Liver (tissue), 9 donors: Measurements from ENCODE around the gene SNAP47. TPM values are rescaled to one million over a fixed set of nuclear protein-coding genes. Genes with fewer than 3 reads are reported as not detected.

ENCODE experiments used
- DNase-seq: peaks from one replicate; pipeline ENCODE4 v3.0.0-alpha.2; 2017; ENCODE audit warnings: low spot score
- H3K27ac ChIP-seq, 2 donors: one replicate each; pipeline ENCODE4 v1.7.0; 2013; ENCODE audit warnings: inconsistent platforms in 2 of 2, low read length in 2 of 2, control low read depth in 1 of 2, low read depth in 1 of 2, mild to moderate bottlenecking in 1 of 2
- H3K27me3 ChIP-seq, 4 donors: one replicate each; pipeline versions ENCODE4 v1.6.1 to v1.7.0; 2013; ENCODE audit warnings: low read length in 3 of 4, inconsistent platforms in 1 of 4, mild to moderate bottlenecking in 1 of 4, moderate library complexity in 1 of 4; ENCODE audit not compliant: control insufficient read depth in 4 of 4, insufficient read depth in 4 of 4
- H3K36me3 ChIP-seq, 4 donors: one replicate each; pipeline versions ENCODE4 v1.6.1 to v1.7.0; 2013; ENCODE audit warnings: low read length in 3 of 4, mild to moderate bottlenecking in 3 of 4, low read depth in 1 of 4, moderate library complexity in 1 of 4; ENCODE audit not compliant: control insufficient read depth in 4 of 4, insufficient read depth in 3 of 4
- H3K4me1 ChIP-seq, 4 donors: one replicate each; pipeline versions ENCODE4 v1.6.1 to v1.7.0; 2013; ENCODE audit warnings: low read length in 3 of 4, mild to moderate bottlenecking in 3 of 4, moderate library complexity in 1 of 4; ENCODE audit not compliant: control insufficient read depth in 4 of 4, insufficient read depth in 4 of 4
- H3K4me3 ChIP-seq, 3 donors: one replicate each; pipeline versions ENCODE4 v1.6.1 to v1.7.0; 2013; ENCODE audit warnings: low read length in 3 of 3, control low read depth in 1 of 3, low read depth in 1 of 3, mild to moderate bottlenecking in 1 of 3
- H3K9ac ChIP-seq, 2 donors: one replicate each; pipeline ENCODE4 v1.7.0; 2013; ENCODE audit warnings: low read length in 2 of 2, mild to moderate bottlenecking in 2 of 2, moderate library complexity in 2 of 2, control low read depth in 1 of 2, low read depth in 1 of 2
- H3K9me3 ChIP-seq, 4 donors: one replicate each; pipeline versions ENCODE4 v1.6.1 to v1.7.0; 2013; ENCODE audit warnings: low read length in 3 of 4; ENCODE audit not compliant: control insufficient read depth in 4 of 4
- CTCF ChIP-seq: fragments of 150-350 bp; IDR thresholded peaks from 2 replicates; pipeline ENCODE4 v1.5.1; 2017; ENCODE audit warnings: improper control_type of control experiment, low read depth, low read length; ENCODE audit not compliant: missing input control
- FOXA2 ChIP-seq: IDR thresholded peaks from 2 replicates; pipeline ENCODE4 v1.6.1; 2016; ENCODE audit warnings: antibody characterized with exemption
- GABPA ChIP-seq, 2 donors: IDR thresholded peaks in 1 of 2; conservative IDR thresholded peaks in 1 of 2; 2 replicates each; pipeline ENCODE4 v1.6.1; 2016; ENCODE audit warnings: antibody characterized with exemption in 2 of 2, mild to moderate bottlenecking in 1 of 2, moderate library complexity in 1 of 2
- HNF4A ChIP-seq, 2 donors: conservative IDR thresholded peaks; 2 replicates each; pipeline ENCODE4 v1.6.1; 2016; ENCODE audit warnings: antibody characterized with exemption in 2 of 2, mild to moderate bottlenecking in 2 of 2
- HNF4G ChIP-seq: IDR thresholded peaks from 2 replicates; pipeline ENCODE4 v1.6.1; 2016; ENCODE audit warnings: antibody characterized with exemption
- JUND ChIP-seq, 2 donors: IDR thresholded peaks; 2 replicates each; pipeline ENCODE4 v1.6.1; 2016; ENCODE audit warnings: antibody characterized with exemption in 2 of 2
- RAD21 ChIP-seq, 2 donors: IDR thresholded peaks; 2 replicates each; pipeline ENCODE4 v1.6.1; 2016; ENCODE audit warnings: antibody characterized with exemption in 2 of 2, mild to moderate bottlenecking in 2 of 2
- REST ChIP-seq: IDR thresholded peaks from 2 replicates; pipeline ENCODE4 v1.6.1; 2016; ENCODE audit warnings: antibody characterized with exemption, mild to moderate bottlenecking
- RXRA ChIP-seq, 2 donors: IDR thresholded peaks; 2 replicates each; pipeline ENCODE4 v1.6.1; 2017 to 2018; ENCODE audit warnings: antibody characterized with exemption in 2 of 2, mild to moderate bottlenecking in 1 of 2
- TAF1 ChIP-seq: conservative IDR thresholded peaks from 2 replicates; pipeline ENCODE4 v1.6.1; 2016; ENCODE audit warnings: antibody characterized with exemption, mild to moderate bottlenecking
- YY1 ChIP-seq: IDR thresholded peaks from 2 replicates; pipeline ENCODE4 v1.6.1; 2016; ENCODE audit warnings: antibody characterized with exemption, mild to moderate bottlenecking
- WGBS: extraction: QIAGEN DNeasy Blood & Tissue Kit; methylation state at CpG from one replicate; pipeline ENCODE4 v1.1.7; 2013; 5-methylcytosine and 5-hydroxymethylcytosine counted together
- polyA plus RNA-seq, 2 donors: library from polyadenylated mRNA; stranded (reverse) in 1 of 2; unstranded in 1 of 2; fragments of 200-250 nt in 1 of 2; fragments of >200 nt in 1 of 2; fragmentation: Nextera tagmentation in 1 of 2; extraction: Ambion mirVana in 1 of 2; gene quantifications; one replicate each; pipeline versions ENCODE4 v1.2.1 to v1.2.3, GENCODE V29; 2013 to 2015
- total RNA-seq, 2 donors: library from RNA; depleted of rRNA; stranded (reverse); fragments of >200 nt; gene quantifications; one replicate each; pipeline ENCODE4 v1.2.3, GENCODE V29; 2014
- TF ChIP-seq, protein P1 (sequence below): IDR thresholded peaks from 2 replicates; pipeline ENCODE4 v1.6.1; 2016; ENCODE audit warnings: antibody characterized with exemption
- TF ChIP-seq, protein P2 (sequence below): IDR thresholded peaks from 2 replicates; pipeline ENCODE4 v1.6.1; 2016; ENCODE audit warnings: antibody characterized with exemption
- donor health status: healthy.
- donor health status: healthy.
- donor health status: healthy.
- donor health status: healthy.
- donor health status: healthy.

The SNAP47 gene
- total and polyA plus RNA-seq, 4 donors = 15.3 to 23.3 (median 16.3) TPM

GRCh38 chr1:227779021-227779441 is 43.8 kb downstream of the SNAP47 start:
- Histone ChIP-seq H3K9me3 (no peaks in the 10 kb centered on the region), H3K4me1 (no peaks in the 10 kb centered on the region), H3K27ac (no peak overlapping the region), H3K4me3 (no peak overlapping the region), H3K9ac (no peak overlapping the region), H3K27me3 (no peaks in the 10 kb centered on the region), H3K36me3 (peaks cover 0 to 29% (median 7%) of the 10 kb centered on the region in 4 donors)
- no peak for TF ChIP-seq HNF4A (conservative IDR thresholded peaks at IDR 0.05)
- TF ChIP-seq CTCF = no peak
- TF ChIP-seq FOXA2 = no peak
- TF ChIP-seq GABPA (IDR thresholded peaks at IDR 0.05 in 1 of 2, conservative IDR thresholded peaks at IDR 0.05 in 1 of 2) = no peak
- TF ChIP-seq RXRA (IDR thresholded peaks at IDR 0.05) = no peak
- no peak for TF ChIP-seq JUND (IDR thresholded peaks at IDR 0.05)
- TF ChIP-seq YY1 = no peak
- TF ChIP-seq HNF4G = no peak
- TF ChIP-seq RAD21 (IDR thresholded peaks at IDR 0.05) = no peak
- no peak for TF ChIP-seq TAF1
- WGBS = 97% methylated on average over 10 of the region's 10 CpGs
- DNase-seq = no peak

DNA sequence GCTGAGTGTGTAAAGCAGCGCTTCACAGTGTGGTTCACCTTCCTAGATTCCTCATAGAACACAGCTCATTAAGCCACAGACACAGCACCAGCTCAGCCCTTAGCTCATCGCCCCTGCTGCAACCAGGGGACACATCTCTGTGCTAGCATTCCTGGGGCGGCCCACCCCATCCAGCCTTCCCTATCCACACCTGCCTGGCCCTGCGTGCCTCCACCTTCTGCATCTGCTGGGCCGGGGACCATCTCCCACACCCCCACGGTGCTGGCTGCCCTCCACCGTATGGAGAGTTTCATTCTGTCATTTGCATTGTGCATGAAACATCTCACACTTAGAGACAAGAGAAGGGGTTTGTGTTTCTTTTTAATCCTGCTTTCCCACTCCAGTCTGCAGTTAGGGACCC is 44.5 kb downstream of the SNAP47 start:
- H3K9ac ChIP-seq = no peak overlapping the region
- DNase-seq = no peak
- H3K36me3 ChIP-seq = peaks cover 0 to 29% (median 6%) of the 10 kb centered on the region in 4 donors
- no peaks in the 10 kb centered on the region for H3K4me1 ChIP-seq
- WGBS = 97% methylated on average over 7 of the region's 7 CpGs
- H3K27me3 ChIP-seq = no peaks in the 10 kb centered on the region
- no peaks in the 10 kb centered on the region for H3K9me3 ChIP-seq
- TF ChIP-seq, protein P1, sequence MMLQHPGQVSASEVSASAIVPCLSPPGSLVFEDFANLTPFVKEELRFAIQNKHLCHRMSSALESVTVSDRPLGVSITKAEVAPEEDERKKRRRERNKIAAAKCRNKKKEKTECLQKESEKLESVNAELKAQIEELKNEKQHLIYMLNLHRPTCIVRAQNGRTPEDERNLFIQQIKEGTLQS = no peak
- TF ChIP-seq FOXA2 (no peak), JUND (IDR thresholded peaks at IDR 0.05) (no peak), GABPA (IDR thresholded peaks at IDR 0.05 in 1 of 2, conservative IDR thresholded peaks at IDR 0.05 in 1 of 2) (no peak), TAF1 (no peak), RAD21 (IDR thresholded peaks at IDR 0.05) (no peak), REST (no peak)
- TF ChIP-seq, protein P2, sequence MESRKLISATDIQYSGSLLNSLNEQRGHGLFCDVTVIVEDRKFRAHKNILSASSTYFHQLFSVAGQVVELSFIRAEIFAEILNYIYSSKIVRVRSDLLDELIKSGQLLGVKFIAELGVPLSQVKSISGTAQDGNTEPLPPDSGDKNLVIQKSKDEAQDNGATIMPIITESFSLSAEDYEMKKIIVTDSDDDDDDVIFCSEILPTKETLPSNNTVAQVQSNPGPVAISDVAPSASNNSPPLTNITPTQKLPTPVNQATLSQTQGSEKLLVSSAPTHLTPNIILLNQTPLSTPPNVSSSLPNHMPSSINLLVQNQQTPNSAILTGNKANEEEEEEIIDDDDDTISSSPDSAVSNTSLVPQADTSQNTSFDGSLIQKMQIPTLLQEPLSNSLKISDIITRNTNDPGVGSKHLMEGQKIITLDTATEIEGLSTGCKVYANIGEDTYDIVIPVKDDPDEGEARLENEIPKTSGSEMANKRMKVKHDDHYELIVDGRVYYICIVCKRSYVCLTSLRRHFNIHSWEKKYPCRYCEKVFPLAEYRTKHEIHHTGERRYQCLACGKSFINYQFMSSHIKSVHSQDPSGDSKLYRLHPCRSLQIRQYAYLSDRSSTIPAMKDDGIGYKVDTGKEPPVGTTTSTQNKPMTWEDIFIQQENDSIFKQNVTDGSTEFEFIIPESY = no peak
- H3K27ac ChIP-seq = no peak overlapping the region
- H3K4me3 ChIP-seq = no peak overlapping the region
